GM10248 (cell line): ENCODE measurements around the gene MYO15A.

Experiments
- CTCF ChIA-PET: fragments of 300-600 bp; sonication (Branson Sonifier 250); formaldehyde crosslinking; extraction: SDS; loops from one replicate; lab custom pipeline; 2021; ENCODE audit warnings: antibody characterized with exemption; lab: Yijun Ruan, JAX
- POLR2A ChIA-PET: fragments of 350-650 bp; sonication (Branson Sonifier 250); formaldehyde crosslinking; extraction: SDS; loops from one replicate; lab custom pipeline; 2020; ENCODE audit warnings: antibody characterized with exemption; lab: Yijun Ruan, JAX
- DNase-seq: peaks from one replicate; pipeline ENCODE4 v3.0.0; 2012; ENCODE audit errors: extremely low spot score
- CTCF ChIP-seq: IDR thresholded peaks from 2 replicates; pipeline ENCODE4 v1.5.1; 2012; ENCODE audit warnings: mild to moderate bottlenecking, low read depth; ENCODE audit errors: extremely low read depth, missing control alignments, control extremely low read depth

The MYO15A gene

GRCh38 chr17:18146980-18147379 is 38.4 kb downstream of the MYO15A start:
- TF ChIP-seq CTCF, result no peak
- DNase-seq, result no peak
- POLR2A ChIA-PET, result no interaction called here
- CTCF ChIA-PET, result interaction anchor here (1.0 to 1.3 kb wide), 4 partner anchors 9 to 37 kb away, joined by 3 to 4 read pairs (median 4); partner anchors contain the start of gene ALKBH5

GRCh38 chr17:18148586-18148985 is 40.0 kb downstream of the MYO15A start:
- ChIA-PET POLR2A (no interaction called here), CTCF (interaction anchor here (1.3 to 3.9 kb wide), 3 partner anchors 8 to 35 kb away, joined by 3 to 16 read pairs (median 7); partner anchors contain the start of gene ALKBH5)
- no peak for DNase-seq
- TF ChIP-seq CTCF, result no peak

GRCh38 chr17:18151290-18151689 is 42.7 kb downstream of the MYO15A start:
- no peak for DNase-seq
- POLR2A ChIA-PET, result no interaction called here
- no peak for TF ChIP-seq CTCF
- CTCF ChIA-PET, result interaction anchor here (1.0 to 3.9 kb wide), 2 partner anchors 10 to 27 kb away, joined by 3 to 16 read pairs; no protein-coding TSS in a partner anchor

GRCh38 chr17:18155179-18155578 is 46.6 kb downstream of the MYO15A start:
- POLR2A ChIA-PET, result no interaction called here
- no peak for DNase-seq
- no peak for TF ChIP-seq CTCF
- CTCF ChIA-PET, result interaction anchor here (0.9 to 4.8 kb wide), 4 partner anchors 13 to 23 kb away, joined by 3 to 41 read pairs (median 4); no protein-coding TSS in a partner anchor

- no peak for DNase-seq
- POLR2A ChIA-PET, result no interaction called here
- CTCF ChIA-PET, result interaction anchor here (0.9 to 4.8 kb wide), 3 partner anchors 12 to 22 kb away, joined by 3 to 41 read pairs (median 3); no protein-coding TSS in a partner anchor
- no peak for TF ChIP-seq CTCF
These were observed 47.8 kb downstream of the MYO15A start for GRCh38 chr17:18156171-18156975.

- POLR2A ChIA-PET, result no interaction called here
- no peak for DNase-seq
These were observed 48.4 kb downstream of the MYO15A start for GRCh38 chr17:18156976-18157280.

More at GRCh38 chr17:18156976-18157280, 48.4 kb downstream of the MYO15A start:
- no peak for TF ChIP-seq CTCF
- CTCF ChIA-PET, result no interaction called here
